Mononuclear cell (primary cell): Measurements from ENCODE around the gene NKAIN1. TPM values are rescaled to one million over a fixed set of nuclear protein-coding genes. Genes with fewer than 3 reads are reported as not detected.

ENCODE experiments used
- H3K27me3 ChIP-seq: 2 replicates; pipeline ENCODE4 v1.6.0; 2011; ENCODE audit warnings: low read length, control low read depth; ENCODE audit not compliant: insufficient read depth
- H3K4me1 ChIP-seq: 2 replicates; pipeline ENCODE4 v1.5.1; 2011; ENCODE audit warnings: mild to moderate bottlenecking, low read length, control low read depth; ENCODE audit not compliant: insufficient read depth
- H3K4me3 ChIP-seq: 2 replicates; pipeline ENCODE4 v1.5.1; 2011; ENCODE audit warnings: mild to moderate bottlenecking, low read length, moderate library complexity
- H3K9me3 ChIP-seq: 2 replicates; pipeline ENCODE4 v1.5.1; 2011; ENCODE audit warnings: low read depth, mild to moderate bottlenecking, control low read depth, low read length
- total RNA-seq: library from RNA; depleted of rRNA; stranded (reverse); fragments of >200 nt; gene quantifications from one replicate; pipeline ENCODE4 v1.2.3, GENCODE V29; 2012

Gene NKAIN1
- total RNA-seq, 1 donor = under 0.01 TPM

- Histone ChIP-seq H3K9me3 (no peaks in the 10 kb centered on the region), H3K4me3 (no peak overlapping the region), H3K4me1 (no peaks in the 10 kb centered on the region), H3K27me3 (no peaks in the 10 kb centered on the region)
Measured at GRCh38 chr1:31135973-31136600, 103.6 kb downstream of the NKAIN1 start.

GRCh38 chr1:31133368-31133767 is 106.3 kb downstream of the NKAIN1 start:
- Histone ChIP-seq H3K9me3 (no peaks in the 10 kb centered on the region), H3K27me3 (no peaks in the 10 kb centered on the region), H3K4me3 (no peak overlapping the region), H3K4me1 (no peaks in the 10 kb centered on the region)

Other genes starting within 250 kb of the NKAIN1 start
- 154 TPM for gene PUM1, start 174.2 kb downstream of the NKAIN1 start, total RNA-seq
- gene SNRNP40, start 56.9 kb upstream of the NKAIN1 start, total RNA-seq = 75.8 TPM
- gene ZCCHC17, start 57.1 kb upstream of the NKAIN1 start, total RNA-seq = 9.1 TPM
- gene FABP3, start 133.2 kb upstream of the NKAIN1 start, total RNA-seq = not detected
- 1.4 TPM for gene SERINC2, start 173.3 kb upstream of the NKAIN1 start, total RNA-seq